ENCODE measurements around the gene SCUBE1.

The SCUBE1 gene

GRCh38 chr22:43343262-43343669, at the start of gene SCUBE1:
Gene SCUBE1 (minus strand): TSS chr22:43343372. CDS start chr22:43343261, 111 bp downstream.
- DNase-seq (ENCODE audit: low spot score), result no peak

- no peak for DNase-seq (ENCODE audit: low spot score)
Observed at GRCh38 chr22:43392385-43392989, 49.3 kb upstream of the SCUBE1 start.

GRCh38 chr22:43391306-43391705, 48.1 kb upstream of the SCUBE1 start:
- no peak for DNase-seq (ENCODE audit: low spot score)

GRCh38 chr22:43390872-43391271, 47.7 kb upstream of the SCUBE1 start:
- DNase-seq (ENCODE audit: low spot score), result no peak

- DNase-seq (ENCODE audit: low spot score), result no peak
Observed at GRCh38 chr22:43390166-43390565, 47.0 kb upstream of the SCUBE1 start.

GRCh38 chr22:43389227-43389836, 46.2 kb upstream of the SCUBE1 start:
- no peak for DNase-seq (ENCODE audit: low spot score)

GRCh38 chr22:43388420-43388851, 45.3 kb upstream of the SCUBE1 start:
- peak; percentile 32 for DNase-seq (ENCODE audit: low spot score)

- no peak for DNase-seq (ENCODE audit: low spot score)
Observed at GRCh38 chr22:43387815-43388214, 44.6 kb upstream of the SCUBE1 start.

- peak; percentile 62 for DNase-seq (ENCODE audit: low spot score)
Observed at GRCh38 chr22:43385770-43386641, 42.8 kb upstream of the SCUBE1 start.

- no peak for DNase-seq (ENCODE audit: low spot score)
Observed at GRCh38 chr22:43384863-43385262, 41.7 kb upstream of the SCUBE1 start.

GRCh38 chr22:43381693-43382092, 38.5 kb upstream of the SCUBE1 start:
- no peak for DNase-seq (ENCODE audit: low spot score)

- no peak for DNase-seq (ENCODE audit: low spot score)
Observed at GRCh38 chr22:43377896-43378704, 34.9 kb upstream of the SCUBE1 start.

- no peak for DNase-seq (ENCODE audit: low spot score)
Observed at GRCh38 chr22:43377548-43377895, 34.4 kb upstream of the SCUBE1 start.

- DNase-seq (ENCODE audit: low spot score), result no peak
Observed at GRCh38 chr22:43376765-43377547, 33.8 kb upstream of the SCUBE1 start.

- DNase-seq (ENCODE audit: low spot score), result no peak
Observed at GRCh38 chr22:43375951-43376455, 32.8 kb upstream of the SCUBE1 start.

GRCh38 chr22:43370036-43370435, 26.9 kb upstream of the SCUBE1 start:
- DNase-seq (ENCODE audit: low spot score), result no peak

GRCh38 chr22:43365715-43366440, 22.7 kb upstream of the SCUBE1 start:
- DNase-seq (ENCODE audit: low spot score), result no peak

GRCh38 chr22:43364169-43364435, 20.9 kb upstream of the SCUBE1 start:
- no peak for DNase-seq (ENCODE audit: low spot score)

- no peak for DNase-seq (ENCODE audit: low spot score)
Observed at GRCh38 chr22:43363315-43364168, 20.4 kb upstream of the SCUBE1 start.

- DNase-seq (ENCODE audit: low spot score), result no peak
Observed at GRCh38 chr22:43360576-43360975, 17.4 kb upstream of the SCUBE1 start.
